GM23248 (cell line): ENCODE data around the gene ABHD2. TPM values are rescaled to one million over a fixed set of nuclear protein-coding genes. Genes with fewer than 3 reads are reported as not detected.
"Not testable (repeated sequence)": the region's sequence is repeated elsewhere in the genome, so short reads cannot be mapped to it uniquely, and the experiment has no call there.

ENCODE experiments used
- DNase-seq: peaks from one replicate; pipeline ENCODE4 v3.0.0-alpha.2; 2015
- H2AFZ ChIP-seq: fragments of 200-600 bp; sonication (generic); 2 replicates; pipeline ENCODE4 v1.6.1; 2016; ENCODE audit warnings: antibody characterized with exemption
- H3F3A ChIP-seq: fragments of 200-600 bp; sonication (generic); 2 replicates; pipeline ENCODE4 v1.6.1; 2016; ENCODE audit warnings: mild to moderate bottlenecking, antibody characterized with exemption, mixed run types; ENCODE audit not compliant: insufficient read depth
- H3K27ac ChIP-seq: fragments of 200-600 bp; sonication (generic); 2 replicates; pipeline ENCODE4 v1.5.1; 2016; ENCODE audit warnings: mild to moderate bottlenecking
- H3K27me3 ChIP-seq: fragments of 200-600 bp; sonication (generic); replicated peaks from 2 replicates; pipeline ENCODE4 v1.6.1; 2016; ENCODE audit warnings: mild to moderate bottlenecking; ENCODE audit not compliant: insufficient read depth
- H3K36me3 ChIP-seq: fragments of 200-600 bp; sonication (generic); 2 replicates; pipeline ENCODE4 v1.6.1; 2016; ENCODE audit warnings: low read depth, mild to moderate bottlenecking
- H3K4me1 ChIP-seq: fragments of 200-600 bp; sonication (generic); 2 replicates; pipeline ENCODE4 v1.6.1; 2016; ENCODE audit warnings: mild to moderate bottlenecking; ENCODE audit not compliant: insufficient read depth
- H3K4me2 ChIP-seq: fragments of 200-600 bp; sonication (generic); one replicate; pipeline ENCODE4 v1.6.1; 2016; ENCODE audit warnings: mild to moderate bottlenecking; ENCODE audit not compliant: unreplicated experiment
- H3K4me3 ChIP-seq: fragments of 200-600 bp; sonication (generic); 2 replicates; pipeline ENCODE4 v1.5.1; 2016; ENCODE audit warnings: mild to moderate bottlenecking
- H3K79me2 ChIP-seq: fragments of 200-600 bp; sonication (generic); 2 replicates; pipeline ENCODE4 v1.6.1; 2016; ENCODE audit warnings: mild to moderate bottlenecking; ENCODE audit not compliant: insufficient read depth
- H3K9ac ChIP-seq: fragments of 200-600 bp; sonication (generic); 2 replicates; pipeline ENCODE4 v1.6.1; 2016; ENCODE audit warnings: mild to moderate bottlenecking
- H3K9me2 ChIP-seq: fragments of 200-600 bp; sonication (generic); 2 replicates; pipeline ENCODE4 v1.6.1; 2016; ENCODE audit warnings: mixed run types, mild to moderate bottlenecking, moderate library complexity; ENCODE audit not compliant: insufficient read depth
- H3K9me3 ChIP-seq: fragments of 200-600 bp; sonication (generic); one replicate; pipeline ENCODE4 v1.6.1; 2017; ENCODE audit warnings: low read depth
- H4K20me1 ChIP-seq: fragments of 200-600 bp; sonication (generic); 2 replicates; pipeline ENCODE4 v1.6.0; 2016; ENCODE audit not compliant: insufficient read depth
- EZH2 ChIP-seq: fragments of 200-600 bp; sonication (generic); IDR thresholded peaks from 2 replicates; pipeline ENCODE4 v1.6.1; 2018; ENCODE audit warnings: antibody characterized with exemption, mild to moderate bottlenecking; ENCODE audit not compliant: insufficient read depth, poor library complexity, severe bottlenecking
- EZH2phosphoT487 ChIP-seq: fragments of 200-600 bp; sonication (generic); IDR thresholded peaks from 2 replicates; pipeline ENCODE4 v1.6.1; 2018; ENCODE audit warnings: antibody characterized with exemption, moderate library complexity, mild to moderate bottlenecking, low read depth; ENCODE audit not compliant: insufficient read depth
- WGBS, 2 experiments: methylation state at CpG; one replicate each; pipeline ENCODE4 v1.1.6; 2015 to 2017; ENCODE audit warnings: low lambda C conversion rate in 2 of 2, low coverage in 1 of 2; ENCODE audit errors: missing lambda C conversion rate in 2 of 2; 5-methylcytosine and 5-hydroxymethylcytosine counted together
- in situ Hi-C: fragments of 300-500 bp; cut with MboI; formaldehyde crosslinking; loops from 2 replicates; pipeline ENCODE4 v1.15.0; 2020
- polyA plus RNA-seq: library from polyadenylated mRNA; unstranded; fragments of >200 nt; fragmentation: Nextera tagmentation; extraction: Ambion mirVana; gene quantifications from 2 replicates; pipeline ENCODE4 v1.2.1, GENCODE V29; 2016
- total RNA-seq: library from RNA; depleted of rRNA; stranded (reverse); fragments of >200 nt; shearing (Covaris generic); gene quantifications from 2 replicates; pipeline ENCODE4 v1.2.3, GENCODE V29; 2014

The ABHD2 gene
- total and polyA plus RNA-seq, 2 experiments from 2014 or later: 17.6 to 24.2 TPM

DNA sequence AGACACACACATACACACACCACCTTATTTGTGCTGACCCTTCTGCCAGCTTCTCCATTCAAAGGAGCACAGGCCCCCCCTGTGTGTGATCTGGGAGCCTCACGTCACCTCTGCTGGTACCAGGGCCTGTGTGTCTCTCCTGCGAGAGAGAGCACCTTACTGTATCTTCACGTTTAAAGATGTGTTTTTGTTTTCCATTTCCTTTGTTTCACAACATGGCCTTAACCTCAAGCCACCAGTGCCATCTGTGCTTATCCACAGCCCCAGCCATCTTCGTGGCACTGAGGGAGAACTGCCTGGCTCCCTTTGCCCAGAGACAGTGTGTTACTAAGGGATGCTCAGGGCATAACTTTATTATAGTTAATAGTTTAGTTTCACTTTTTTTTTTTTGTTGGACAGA, 52.3 kb downstream of the ABHD2 start:
- peaks cover 45% of the 10 kb centered on the region for H3K4me1 ChIP-seq
- 83 to 90% methylated on average over 4 of the region's 4 CpGs for WGBS, 2 experiments
- no peaks in the 10 kb centered on the region for H3K9me3 ChIP-seq
- H4K20me1 ChIP-seq: no peaks in the 10 kb centered on the region
- in situ Hi-C loops: no loop called here
- no peaks in the 10 kb centered on the region for H3K36me3 ChIP-seq
- H3K9me2 ChIP-seq: no peaks in the 10 kb centered on the region
- DNase-seq: no peak
- no peaks in the 10 kb centered on the region for H3K27me3 ChIP-seq
- no peak for TF ChIP-seq EZH2phosphoT487
- no peak for TF ChIP-seq EZH2
- no peak overlapping the region for H3K4me2 ChIP-seq
- H3K4me3 ChIP-seq: no peak overlapping the region
- no peak overlapping the region for H3K27ac ChIP-seq
- H3K79me2 ChIP-seq: no peaks in the 10 kb centered on the region
- no peak overlapping the region for H3K9ac ChIP-seq
- H2AFZ ChIP-seq: no peak overlapping the region
- peaks cover 33% of the 10 kb centered on the region for H3F3A ChIP-seq

GRCh38 chr15:89141159-89141558, 52.9 kb downstream of the ABHD2 start:
- peaks cover 33% of the 10 kb centered on the region for H3F3A ChIP-seq
- whole genome bisulfite sequencing, 2 experiments: 99 to 100% methylated on average over 9 to 10 of the region's 10 CpGs
- H3K4me1 ChIP-seq: peaks cover 45% of the 10 kb centered on the region
- H3K4me2 ChIP-seq, H3K9me2 ChIP-seq, H3K79me2 ChIP-seq, in situ Hi-C loops, H3K9me3 ChIP-seq, H3K36me3 ChIP-seq, DNase-seq, H4K20me1 ChIP-seq, H2AFZ ChIP-seq, H3K27ac ChIP-seq, H3K9ac ChIP-seq, H3K27me3 ChIP-seq, H3K4me3 ChIP-seq: not testable (repeated sequence)

DNA sequence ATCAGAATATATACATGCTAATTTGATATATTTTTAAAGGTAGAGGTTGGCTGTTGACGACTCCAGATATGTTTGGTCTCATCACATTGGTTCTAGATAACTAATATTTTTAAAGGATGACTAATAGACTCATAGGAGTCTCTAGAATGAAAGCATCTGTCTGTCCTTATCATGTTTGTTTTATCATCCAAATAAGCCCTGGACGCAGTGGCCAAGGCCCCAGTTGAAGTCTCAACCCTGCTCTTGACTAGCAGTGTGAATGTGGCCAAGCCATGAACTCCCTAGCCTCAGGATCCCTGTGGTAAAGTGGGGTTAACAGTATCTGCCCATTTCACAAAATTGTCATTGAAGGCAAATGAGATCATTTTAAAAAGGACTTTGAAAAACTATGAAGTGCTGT, 53.6 kb downstream of the ABHD2 start:
- 67 to 68% methylated on average over 2 of the region's 2 CpGs for WGBS, 2 experiments
- Histone ChIP-seq H3K36me3 (no peaks in the 10 kb centered on the region), H3K27me3 (no peaks in the 10 kb centered on the region), H3F3A (peaks cover 33% of the 10 kb centered on the region), H3K9me2 (no peaks in the 10 kb centered on the region), H4K20me1 (no peaks in the 10 kb centered on the region), H3K4me3 (no peak overlapping the region), H3K27ac (no peak overlapping the region), H2AFZ (no peak overlapping the region), H3K4me1 (peaks cover 45% of the 10 kb centered on the region), H3K4me2 (no peak overlapping the region), H3K79me2 (no peaks in the 10 kb centered on the region), H3K9me3 (no peaks in the 10 kb centered on the region), H3K9ac (no peak overlapping the region)
- no peak for DNase-seq
- in situ Hi-C loops: no loop called here
- TF ChIP-seq EZH2 (no peak), EZH2phosphoT487 (no peak)

GRCh38 chr15:89142423-89142822, 54.2 kb downstream of the ABHD2 start:
- H3K4me1 ChIP-seq: peaks cover 40% of the 10 kb centered on the region
- H3K9me3 ChIP-seq: no peaks in the 10 kb centered on the region
- DNase-seq: no peak
- no peak overlapping the region for H3K4me3 ChIP-seq
- no peaks in the 10 kb centered on the region for H3K79me2 ChIP-seq
- no peaks in the 10 kb centered on the region for H3K27me3 ChIP-seq
- H3F3A ChIP-seq: peaks cover 31% of the 10 kb centered on the region
- TF ChIP-seq EZH2 (no peak), EZH2phosphoT487 (no peak)
- no peaks in the 10 kb centered on the region for H3K9me2 ChIP-seq
- no peaks in the 10 kb centered on the region for H3K36me3 ChIP-seq
- H2AFZ ChIP-seq: no peak overlapping the region
- in situ Hi-C loops: no loop called here
- H3K27ac ChIP-seq: no peak overlapping the region
- no peaks in the 10 kb centered on the region for H4K20me1 ChIP-seq
- 59 to 60% methylated on average over 5 of the region's 5 CpGs for WGBS, 2 experiments
- no peak overlapping the region for H3K9ac ChIP-seq
- H3K4me2 ChIP-seq: no peak overlapping the region

GRCh38 chr15:89143503-89144162, 55.4 kb downstream of the ABHD2 start:
- H3K27ac ChIP-seq: peak overlapping the region; percentile 40
- no peak overlapping the region; the same call in 1 of the 2 replicates for H3K4me3 ChIP-seq
- peak; percentile 86 for DNase-seq
- TF ChIP-seq EZH2 (no peak), EZH2phosphoT487 (no peak)
- peaks cover 34% of the 10 kb centered on the region for H3K4me1 ChIP-seq
- no peaks in the 10 kb centered on the region for H3K36me3 ChIP-seq
- no peaks in the 10 kb centered on the region for H3K27me3 ChIP-seq
- WGBS, 2 experiments: 46% methylated on average over 6 of the region's 6 CpGs
- no peak overlapping the region for H3K9ac ChIP-seq
- H3K9me2 ChIP-seq: no peaks in the 10 kb centered on the region
- H2AFZ ChIP-seq: no peak overlapping the region
- H3F3A ChIP-seq: peaks cover 20% of the 10 kb centered on the region
- no peaks in the 10 kb centered on the region for H3K79me2 ChIP-seq
- H3K9me3 ChIP-seq: no peaks in the 10 kb centered on the region
- in situ Hi-C loops: no loop called here
- H4K20me1 ChIP-seq: no peaks in the 10 kb centered on the region
- peak overlapping the region; percentile 3 for H3K4me2 ChIP-seq
